Measurements from ENCODE around the gene TMEM108.
A peak's percentile ranks its signal among the peaks of the same experiment; 100 is the strongest.

The TMEM108 gene

GRCh38 chr3:133386876-133387275 lies 348.7 kb downstream of the TMEM108 start:
- no peak for DNase-seq (ENCODE audit: low spot score)

- DNase-seq (ENCODE audit: low spot score) = peak; percentile 8
These were observed 349.1 kb downstream of the TMEM108 start for GRCh38 chr3:133387341-133387740.

GRCh38 chr3:133388696-133389395 lies 350.7 kb downstream of the TMEM108 start:
- DNase-seq (ENCODE audit: low spot score) = peak; percentile 46

GRCh38 chr3:133390715-133391114 lies 352.5 kb downstream of the TMEM108 start:
- no peak for DNase-seq (ENCODE audit: low spot score)

- DNase-seq (ENCODE audit: low spot score) = no peak
These were observed 355.0 kb downstream of the TMEM108 start for GRCh38 chr3:133393204-133393603.

GRCh38 chr3:133393691-133394474 lies 355.7 kb downstream of the TMEM108 start:
- peak; percentile 44 for DNase-seq (ENCODE audit: low spot score)

GRCh38 chr3:133394561-133395311 lies 356.5 kb downstream of the TMEM108 start:
- DNase-seq (ENCODE audit: low spot score) = no peak

- DNase-seq (ENCODE audit: low spot score) = no peak
These were observed 358.7 kb downstream of the TMEM108 start for GRCh38 chr3:133396906-133397305.

- DNase-seq (ENCODE audit: low spot score) = no peak
These were observed 361.9 kb downstream of the TMEM108 start, which contains the start of gene BFSP2 for GRCh38 chr3:133400006-133400515. BFSP2 (plus strand) TSS chr3:133400056; CDS start chr3:133400084, 28 bp downstream.

- no peak for DNase-seq (ENCODE audit: low spot score)
These were observed 363.4 kb downstream of the TMEM108 start for GRCh38 chr3:133401374-133402135.

GRCh38 chr3:133404920-133405319 lies 366.7 kb downstream of the TMEM108 start:
- no peak for DNase-seq (ENCODE audit: low spot score)

- no peak for DNase-seq (ENCODE audit: low spot score)
These were observed 370.2 kb downstream of the TMEM108 start for GRCh38 chr3:133408366-133408765.

- peak; percentile 11 for DNase-seq (ENCODE audit: low spot score)
These were observed 370.8 kb downstream of the TMEM108 start for GRCh38 chr3:133408961-133409360.

GRCh38 chr3:133410191-133410892 lies 372.2 kb downstream of the TMEM108 start:
- DNase-seq (ENCODE audit: low spot score) = peak; percentile 14

- DNase-seq (ENCODE audit: low spot score) = no peak
These were observed 374.3 kb downstream of the TMEM108 start for GRCh38 chr3:133412183-133413132.

- no peak for DNase-seq (ENCODE audit: low spot score)
These were observed 375.2 kb downstream of the TMEM108 start for GRCh38 chr3:133413161-133414020.

- DNase-seq (ENCODE audit: low spot score) = no peak
These were observed 375.8 kb downstream of the TMEM108 start for GRCh38 chr3:133414021-133414392.

- no peak for DNase-seq (ENCODE audit: low spot score)
These were observed 380.2 kb downstream of the TMEM108 start for GRCh38 chr3:133418361-133418760.

All from left forelimb (tissue), 1 donor.